GM12892 (cell line): Measurements from ENCODE around the gene HDGFL3.

Experiments used
- POLR2A ChIP-seq: IDR thresholded peaks from 2 replicates; pipeline ENCODE4 v1.6.1; 2011; ENCODE audit warnings: low read depth, low read length, control low read depth
- POLR2AphosphoS5 ChIP-seq: IDR thresholded peaks from 2 replicates; pipeline ENCODE4 v1.6.1; 2011; ENCODE audit warnings: low read depth, low read length, control low read depth

- TF ChIP-seq POLR2AphosphoS5 = no peak
- no peak for TF ChIP-seq POLR2A
Observed at GRCh38 chr15:83108266-83109219, 99.1 kb downstream of the HDGFL3 start.
